ENCODE data around the gene FOXP1.
A peak's percentile ranks its signal among the peaks of the same experiment; 100 is the strongest.

GRCh38 chr3:71128961-71129360 is 454.6 kb downstream of the FOXP1 start:
- TF ChIP-seq, protein P1, sequence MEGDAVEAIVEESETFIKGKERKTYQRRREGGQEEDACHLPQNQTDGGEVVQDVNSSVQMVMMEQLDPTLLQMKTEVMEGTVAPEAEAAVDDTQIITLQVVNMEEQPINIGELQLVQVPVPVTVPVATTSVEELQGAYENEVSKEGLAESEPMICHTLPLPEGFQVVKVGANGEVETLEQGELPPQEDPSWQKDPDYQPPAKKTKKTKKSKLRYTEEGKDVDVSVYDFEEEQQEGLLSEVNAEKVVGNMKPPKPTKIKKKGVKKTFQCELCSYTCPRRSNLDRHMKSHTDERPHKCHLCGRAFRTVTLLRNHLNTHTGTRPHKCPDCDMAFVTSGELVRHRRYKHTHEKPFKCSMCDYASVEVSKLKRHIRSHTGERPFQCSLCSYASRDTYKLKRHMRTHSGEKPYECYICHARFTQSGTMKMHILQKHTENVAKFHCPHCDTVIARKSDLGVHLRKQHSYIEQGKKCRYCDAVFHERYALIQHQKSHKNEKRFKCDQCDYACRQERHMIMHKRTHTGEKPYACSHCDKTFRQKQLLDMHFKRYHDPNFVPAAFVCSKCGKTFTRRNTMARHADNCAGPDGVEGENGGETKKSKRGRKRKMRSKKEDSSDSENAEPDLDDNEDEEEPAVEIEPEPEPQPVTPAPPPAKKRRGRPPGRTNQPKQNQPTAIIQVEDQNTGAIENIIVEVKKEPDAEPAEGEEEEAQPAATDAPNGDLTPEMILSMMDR (IDR thresholded peaks at IDR 0.05): no peak
- no peak for TF ChIP-seq EP300 (IDR thresholded peaks at IDR 0.05)
- peak in 1 of 3 donors; percentile 33 for TF ChIP-seq POLR2AphosphoS5 (IDR thresholded peaks at IDR 0.05)
- TF ChIP-seq POLR2A (IDR thresholded peaks at IDR 0.05): no peak
